Fibroblast of lung (primary cell): ENCODE data around the gene ADARB1. TPM values are rescaled to one million over a fixed set of nuclear protein-coding genes. Genes with fewer than 3 reads are reported as not detected.

Experiments used
- DNase-seq, 2 donors: peaks; one replicate each; pipeline versions ENCODE4 v3.0.0 to v3.0.0-alpha.2; 2010; ENCODE audit warnings: low read depth in 2 of 2
- H2AFZ ChIP-seq: 2 replicates; pipeline ENCODE4 v1.5.1; 2012; ENCODE audit warnings: low read length, control low read depth, inconsistent platforms
- H3K27ac ChIP-seq: 2 replicates; pipeline ENCODE4 v1.5.1; 2011; ENCODE audit warnings: low read length, control low read depth; ENCODE audit not compliant: insufficient read depth
- H3K27me3 ChIP-seq: 2 replicates; pipeline ENCODE4 v1.5.1; 2011; ENCODE audit warnings: mild to moderate bottlenecking, low read length; ENCODE audit not compliant: control insufficient read depth, insufficient read depth
- H3K36me3 ChIP-seq: 2 replicates; pipeline ENCODE4 v1.5.1; 2011; ENCODE audit warnings: low read length; ENCODE audit not compliant: control insufficient read depth, insufficient read depth
- H3K4me1 ChIP-seq: 2 replicates; pipeline ENCODE4 v1.5.1; 2011; ENCODE audit warnings: low read length; ENCODE audit not compliant: control insufficient read depth, insufficient read depth; ENCODE audit errors: extremely low read depth
- H3K4me2 ChIP-seq: 2 replicates; pipeline ENCODE4 v1.5.1; 2011; ENCODE audit warnings: low read length, control low read depth; ENCODE audit not compliant: insufficient read depth; ENCODE audit errors: extremely low read depth
- H3K4me3 ChIP-seq, 4 experiments: fragments of 200-600 bp in 1 of 4; sonication (generic) in 1 of 4; replicated peaks in 1 of 4; 2 replicates each; pipeline ENCODE4 v1.5.1; 2011 to 2016; ENCODE audit warnings: low read length in 4 of 4, low read depth in 3 of 4, mild to moderate bottlenecking in 3 of 4, control low read depth in 2 of 4, inconsistent platforms in 1 of 4, mixed read lengths in 1 of 4; ENCODE audit not compliant: insufficient read depth in 1 of 4; ENCODE audit errors: control extremely low read depth in 1 of 4
- H3K79me2 ChIP-seq: 2 replicates; pipeline ENCODE4 v1.5.1; 2012; ENCODE audit warnings: mild to moderate bottlenecking, low read length, inconsistent platforms; ENCODE audit not compliant: control insufficient read depth, insufficient read depth
- H3K9ac ChIP-seq: 2 replicates; pipeline ENCODE4 v1.5.1; 2011; ENCODE audit warnings: mild to moderate bottlenecking, low read length, control low read depth; ENCODE audit not compliant: insufficient read depth
- H3K9me3 ChIP-seq: 2 replicates; pipeline ENCODE4 v1.5.1; 2012; ENCODE audit warnings: low read depth, low read length; ENCODE audit not compliant: control insufficient read depth, insufficient read depth
- H4K20me1 ChIP-seq: 2 replicates; pipeline ENCODE4 v1.5.1; 2011; ENCODE audit warnings: low read length; ENCODE audit not compliant: control insufficient read depth, insufficient read depth; ENCODE audit errors: extremely low read depth
- EZH2 ChIP-seq: IDR thresholded peaks from 2 replicates; pipeline ENCODE4 v1.5.1; 2012; ENCODE audit warnings: low read length, control low read depth, mild to moderate bottlenecking; ENCODE audit errors: missing control alignments
- polyA plus RNA-seq, 2 donors: library from polyadenylated mRNA; depleted of rRNA in 1 of 2; stranded (reverse) in 1 of 2; unstranded in 1 of 2; fragments of >200 nt; gene quantifications; 2 replicates each; pipeline ENCODE4 v1.2.1, GENCODE V29; 2011 to 2012; ENCODE audit warnings: missing spikeins in 1 of 2
- total RNA-seq: library from RNA; depleted of rRNA; stranded (reverse); fragments of >200 nt; gene quantifications from 2 replicates; pipeline ENCODE4 v1.2.1, GENCODE V29; 2014
- TF ChIP-seq, protein P1 (sequence below), 2 donors: IDR thresholded peaks in 1 of 2; conservative IDR thresholded peaks in 1 of 2; 1 replicate in 1 of 2; 2 replicates in 1 of 2; pipeline ENCODE4 v1.5.1; 2011 to 2012; ENCODE audit warnings: low read length in 2 of 2, control low read depth in 1 of 2, inconsistent platforms in 1 of 2, low read depth in 1 of 2, mild to moderate bottlenecking in 1 of 2

Gene ADARB1
- total and polyA plus RNA-seq, 2 donors (not counting 1 experiment from before 2014, with no cell fraction given) = 20.2 to 25.3 TPM

GRCh38 chr21:45067462-45068285 lies 6.7 kb upstream of the ADARB1 start:
- Histone ChIP-seq H2AFZ (no peak overlapping the region), H3K79me2 (no peaks in the 10 kb centered on the region), H3K4me2 (no peak overlapping the region), H3K27ac (no peak overlapping the region), H3K4me3 (no peak overlapping the region), H3K36me3 (no peaks in the 10 kb centered on the region), H3K4me1 (no peaks in the 10 kb centered on the region), H3K9me3 (no peaks in the 10 kb centered on the region), H3K9ac (no peak overlapping the region), H4K20me1 (no peaks in the 10 kb centered on the region), H3K27me3 (no peaks in the 10 kb centered on the region)
- TF ChIP-seq, protein P1, sequence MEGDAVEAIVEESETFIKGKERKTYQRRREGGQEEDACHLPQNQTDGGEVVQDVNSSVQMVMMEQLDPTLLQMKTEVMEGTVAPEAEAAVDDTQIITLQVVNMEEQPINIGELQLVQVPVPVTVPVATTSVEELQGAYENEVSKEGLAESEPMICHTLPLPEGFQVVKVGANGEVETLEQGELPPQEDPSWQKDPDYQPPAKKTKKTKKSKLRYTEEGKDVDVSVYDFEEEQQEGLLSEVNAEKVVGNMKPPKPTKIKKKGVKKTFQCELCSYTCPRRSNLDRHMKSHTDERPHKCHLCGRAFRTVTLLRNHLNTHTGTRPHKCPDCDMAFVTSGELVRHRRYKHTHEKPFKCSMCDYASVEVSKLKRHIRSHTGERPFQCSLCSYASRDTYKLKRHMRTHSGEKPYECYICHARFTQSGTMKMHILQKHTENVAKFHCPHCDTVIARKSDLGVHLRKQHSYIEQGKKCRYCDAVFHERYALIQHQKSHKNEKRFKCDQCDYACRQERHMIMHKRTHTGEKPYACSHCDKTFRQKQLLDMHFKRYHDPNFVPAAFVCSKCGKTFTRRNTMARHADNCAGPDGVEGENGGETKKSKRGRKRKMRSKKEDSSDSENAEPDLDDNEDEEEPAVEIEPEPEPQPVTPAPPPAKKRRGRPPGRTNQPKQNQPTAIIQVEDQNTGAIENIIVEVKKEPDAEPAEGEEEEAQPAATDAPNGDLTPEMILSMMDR (conservative IDR thresholded peaks at IDR 0.05 in 1 of 2, IDR thresholded peaks at IDR 0.05 in 1 of 2; ENCODE audit: low read depth in 1 of 2, low read length in 2 of 2) = no peak
- no peak for TF ChIP-seq EZH2
- no peak for DNase-seq

DNA sequence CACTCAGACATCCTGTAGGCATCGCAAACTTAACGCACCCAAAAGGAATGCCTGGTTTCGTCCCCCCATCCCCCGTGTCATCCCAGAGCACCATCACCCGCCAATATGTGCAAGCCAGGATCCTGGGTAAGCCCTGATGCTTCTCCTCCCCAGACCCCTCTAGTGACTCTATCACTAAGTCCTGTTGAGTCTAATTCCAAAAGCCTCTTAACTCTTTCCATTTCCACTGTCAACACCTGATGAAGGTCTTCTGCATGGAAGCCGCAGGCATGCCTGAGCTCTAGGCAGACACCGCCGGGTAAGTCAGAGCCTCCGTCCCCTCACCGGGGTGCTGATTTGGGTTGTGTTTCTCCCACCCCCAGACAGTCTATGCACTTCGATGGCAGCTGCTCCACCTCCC lies 5.3 kb upstream of the ADARB1 start:
- no peak for DNase-seq
- no peak for TF ChIP-seq EZH2
- TF ChIP-seq, protein P1 (conservative IDR thresholded peaks at IDR 0.05 in 1 of 2, IDR thresholded peaks at IDR 0.05 in 1 of 2; ENCODE audit: low read depth in 1 of 2, low read length in 2 of 2) = no peak
- no peaks in the 10 kb centered on the region for H3K36me3 ChIP-seq
- no peaks in the 10 kb centered on the region for H4K20me1 ChIP-seq
- H3K27me3 ChIP-seq = no peaks in the 10 kb centered on the region
- no peaks in the 10 kb centered on the region for H3K4me1 ChIP-seq
- H2AFZ ChIP-seq = no peak overlapping the region
- H3K4me2 ChIP-seq = no peak overlapping the region
- no peak overlapping the region for H3K9ac ChIP-seq
- no peaks in the 10 kb centered on the region for H3K79me2 ChIP-seq
- H3K9me3 ChIP-seq = no peaks in the 10 kb centered on the region
- H3K27ac ChIP-seq = no peak overlapping the region
- no peak overlapping the region for H3K4me3 ChIP-seq

DNA sequence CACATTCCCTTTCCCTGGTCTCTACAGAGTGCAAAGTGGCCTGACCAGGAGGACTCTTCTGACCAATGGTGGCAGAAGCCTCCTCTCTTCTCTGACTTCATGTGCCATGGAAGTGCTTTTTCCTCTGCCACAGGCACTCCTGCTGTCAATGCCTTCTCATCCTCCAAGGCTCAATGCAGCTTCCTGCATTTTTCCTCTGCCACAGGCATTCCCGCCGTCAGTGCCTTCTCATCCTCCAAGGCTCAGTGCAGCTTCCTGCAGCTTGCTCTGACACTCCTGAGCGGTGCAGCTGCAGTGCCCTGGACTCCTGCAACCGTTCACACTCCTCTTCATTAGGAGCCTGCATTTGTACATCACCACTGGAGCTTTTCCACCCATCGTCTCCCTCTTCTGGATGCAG lies 4.7 kb upstream of the ADARB1 start:
- H3K27me3 ChIP-seq = no peaks in the 10 kb centered on the region
- no peaks in the 10 kb centered on the region for H3K4me1 ChIP-seq
- no peak overlapping the region for H3K4me2 ChIP-seq
- peak in 1 of 2 donors; percentile 23 for DNase-seq
- H3K9ac ChIP-seq = no peak overlapping the region
- no peaks in the 10 kb centered on the region for H3K36me3 ChIP-seq
- TF ChIP-seq EZH2 = no peak
- TF ChIP-seq, protein P1 (conservative IDR thresholded peaks at IDR 0.05 in 1 of 2, IDR thresholded peaks at IDR 0.05 in 1 of 2; ENCODE audit: low read depth in 1 of 2, low read length in 2 of 2) = no peak
- no peaks in the 10 kb centered on the region for H3K9me3 ChIP-seq
- H3K79me2 ChIP-seq = no peaks in the 10 kb centered on the region
- no peak overlapping the region for H3K4me3 ChIP-seq
- no peaks in the 10 kb centered on the region for H4K20me1 ChIP-seq
- H3K27ac ChIP-seq = no peak overlapping the region
- no peak overlapping the region for H2AFZ ChIP-seq
